ENCODE data around the gene OR5M8. TPM values are rescaled to one million over a fixed set of nuclear protein-coding genes. Genes with fewer than 3 reads are reported as not detected.

OR5M8 gene
- total and polyA plus RNA-seq, 2 of the 8 experiments (the other 6 are each of a cell fraction or from before 2014, with no cell fraction given): not detected

DNA sequence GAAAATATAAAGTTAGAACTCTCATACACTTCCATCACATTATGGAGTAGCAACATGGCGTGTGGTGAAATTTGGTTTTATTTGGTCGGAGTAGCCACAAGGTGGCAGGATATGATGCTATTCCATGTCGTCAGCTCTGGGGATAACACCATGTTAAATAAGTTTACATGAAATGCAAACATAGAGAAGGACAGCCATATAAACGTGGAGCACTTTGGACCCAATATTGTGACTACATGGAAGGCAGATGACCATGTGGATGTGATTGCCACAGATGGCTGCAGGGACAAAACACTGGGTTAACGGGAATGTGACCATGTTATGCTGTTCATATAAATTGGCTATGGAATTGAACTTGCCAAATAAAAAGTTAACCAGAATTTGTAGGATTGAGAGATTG is 30.8 kb upstream of the OR5M8 start:
- Histone ChIP-seq H3K14ac (ENCODE audit: insufficient read length) (no peak overlapping the region), H3K27me3 (replicated peaks in 1 of 4; ENCODE audit: control insufficient read depth in 3 of 4, extremely low read depth in 1 of 4, insufficient read depth in 3 of 4, low read length in 3 of 4) (no peaks in the 10 kb centered on the region), H2BK12ac (ENCODE audit: low read depth, low read length) (no peak overlapping the region), H3K23ac (ENCODE audit: insufficient read length) (no peak overlapping the region), H4K8ac (ENCODE audit: extremely low read depth, insufficient read depth, low read length) (no peak overlapping the region), H2BK120ac (replicated peaks; ENCODE audit: low read depth, low read length) (no peak overlapping the region), H3K4me2 (ENCODE audit: insufficient read depth in 1 of 2, low read depth in 2 of 2, low read length in 2 of 2) (no peak overlapping the region), H2AK5ac (ENCODE audit: low read depth, low read length) (no peak overlapping the region), H3K4ac (replicated peaks; ENCODE audit: insufficient read length, low read depth, low read length) (no peak overlapping the region), H2BK15ac (ENCODE audit: low read length) (no peak overlapping the region), H3K4me3 (ENCODE audit: extremely low read depth in 1 of 4, insufficient read depth in 2 of 4, low read depth in 3 of 4, low read length in 4 of 4) (no peak overlapping the region), H3K79me1 (ENCODE audit: low read depth, low read length) (no peaks in the 10 kb centered on the region), H3K36me3 (ENCODE audit: control insufficient read depth in 2 of 4, insufficient read depth in 4 of 4, low read length in 3 of 4) (no peaks in the 10 kb centered on the region), H4K20me1 (replicated peaks in 1 of 2; ENCODE audit: control insufficient read depth in 1 of 2, insufficient read depth in 2 of 2, low read length in 2 of 2) (no peaks in the 10 kb centered on the region), H3K9me3 (ENCODE audit: insufficient read depth in 2 of 2, low read depth in 1 of 2, low read length in 1 of 2) (no peaks in the 10 kb centered on the region), H4K5ac (ENCODE audit: insufficient read length, low read depth, low read length) (no peak overlapping the region), H3K27ac (ENCODE audit: low read depth, low read length) (no peak overlapping the region), H2BK5ac (ENCODE audit: low read depth, low read length) (no peak overlapping the region), H3K9ac (replicated peaks in 1 of 4; ENCODE audit: extremely low read depth in 1 of 4, low read depth in 3 of 4, low read length in 3 of 4) (no peak overlapping the region), H2BK20ac (ENCODE audit: low read length) (no peak overlapping the region), H4K91ac (replicated peaks; ENCODE audit: insufficient read length, low read length) (no peak overlapping the region), H3K79me2 (ENCODE audit: control insufficient read depth in 1 of 2, insufficient read depth in 2 of 2, low read length in 2 of 2) (no peaks in the 10 kb centered on the region), H3K18ac (ENCODE audit: extremely low read depth, low read length) (no peak overlapping the region), H3K4me1 (replicated peaks in 1 of 4; ENCODE audit: control insufficient read depth in 3 of 4, insufficient read depth in 4 of 4, low read length in 3 of 4) (no peaks in the 10 kb centered on the region), H2AFZ (ENCODE audit: low read length) (peak overlapping the region; percentile 85), H3K56ac (replicated peaks; ENCODE audit: insufficient read length, low read depth, low read length) (no peak overlapping the region), H3K23me2 (ENCODE audit: low read depth, low read length) (no peaks in the 10 kb centered on the region; the same call in 1 of the 2 replicates)
- 65% methylated on average over 5 of the region's 5 CpGs; no CpG with 5 or more reads in 1 of the 2 experiments for WGBS, 2 experiments (ENCODE audit: extremely low coverage in 1 of 2, insufficient coverage in 1 of 2, insufficient read length in 1 of 2, insufficient replicate concordance in 2 of 2, low coverage in 1 of 2, low lambda C conversion rate in 2 of 2, missing lambda C conversion rate in 1 of 2)
- CTCF ChIA-PET (ENCODE audit: partially characterized antibody): interaction anchor here (0.9 to 1.3 kb wide), 3 partner anchors 165 to 264 kb away, joined by 3 to 4 read pairs (median 3); no protein-coding TSS in a partner anchor
- DNase-seq (ENCODE audit: low read depth in 1 of 2, low spot score in 2 of 2) (peak in 1 of 2 experiments; percentile 46), FAIRE-seq (peak; percentile 92)
- TF ChIP-seq, protein P1, sequence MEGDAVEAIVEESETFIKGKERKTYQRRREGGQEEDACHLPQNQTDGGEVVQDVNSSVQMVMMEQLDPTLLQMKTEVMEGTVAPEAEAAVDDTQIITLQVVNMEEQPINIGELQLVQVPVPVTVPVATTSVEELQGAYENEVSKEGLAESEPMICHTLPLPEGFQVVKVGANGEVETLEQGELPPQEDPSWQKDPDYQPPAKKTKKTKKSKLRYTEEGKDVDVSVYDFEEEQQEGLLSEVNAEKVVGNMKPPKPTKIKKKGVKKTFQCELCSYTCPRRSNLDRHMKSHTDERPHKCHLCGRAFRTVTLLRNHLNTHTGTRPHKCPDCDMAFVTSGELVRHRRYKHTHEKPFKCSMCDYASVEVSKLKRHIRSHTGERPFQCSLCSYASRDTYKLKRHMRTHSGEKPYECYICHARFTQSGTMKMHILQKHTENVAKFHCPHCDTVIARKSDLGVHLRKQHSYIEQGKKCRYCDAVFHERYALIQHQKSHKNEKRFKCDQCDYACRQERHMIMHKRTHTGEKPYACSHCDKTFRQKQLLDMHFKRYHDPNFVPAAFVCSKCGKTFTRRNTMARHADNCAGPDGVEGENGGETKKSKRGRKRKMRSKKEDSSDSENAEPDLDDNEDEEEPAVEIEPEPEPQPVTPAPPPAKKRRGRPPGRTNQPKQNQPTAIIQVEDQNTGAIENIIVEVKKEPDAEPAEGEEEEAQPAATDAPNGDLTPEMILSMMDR (IDR thresholded peaks at IDR 0.05; ENCODE audit: control extremely low read depth in 1 of 3, insufficient read depth in 1 of 3, low read depth in 1 of 3, low read length in 3 of 3): peak in 2 of 3 experiments; percentile 50 to 53; a peak in 3 of 4 replicates
- TF ChIP-seq RAD21 (IDR thresholded peaks at IDR 0.05 in 1 of 2, conservative IDR thresholded peaks at IDR 0.05 in 1 of 2; ENCODE audit: low read depth in 2 of 2, low read length in 2 of 2): peak; percentile 65 to 73
- no peak for TF ChIP-seq EZH2 (IDR thresholded peaks at IDR 0.05; ENCODE audit: low read depth, low read length, severe bottlenecking)
- POLR2A ChIA-PET (ENCODE audit: partially characterized antibody): no interaction called here
